GM10248 (cell line): ENCODE results near the gene ROR2.

Experiments
- CTCF ChIA-PET: fragments of 300-600 bp; sonication (Branson Sonifier 250); formaldehyde crosslinking; extraction: SDS; loops from one replicate; lab custom pipeline; 2021; ENCODE audit warnings: antibody characterized with exemption; lab: Yijun Ruan, JAX
- POLR2A ChIA-PET: fragments of 350-650 bp; sonication (Branson Sonifier 250); formaldehyde crosslinking; extraction: SDS; loops from one replicate; lab custom pipeline; 2020; ENCODE audit warnings: antibody characterized with exemption; lab: Yijun Ruan, JAX
- DNase-seq: peaks from one replicate; pipeline ENCODE4 v3.0.0; 2012; ENCODE audit errors: extremely low spot score
- TF ChIP-seq, protein P1 (sequence below): IDR thresholded peaks from 2 replicates; pipeline ENCODE4 v1.5.1; 2012; ENCODE audit warnings: mild to moderate bottlenecking, low read depth; ENCODE audit errors: extremely low read depth, missing control alignments, control extremely low read depth

Gene ROR2

DNA sequence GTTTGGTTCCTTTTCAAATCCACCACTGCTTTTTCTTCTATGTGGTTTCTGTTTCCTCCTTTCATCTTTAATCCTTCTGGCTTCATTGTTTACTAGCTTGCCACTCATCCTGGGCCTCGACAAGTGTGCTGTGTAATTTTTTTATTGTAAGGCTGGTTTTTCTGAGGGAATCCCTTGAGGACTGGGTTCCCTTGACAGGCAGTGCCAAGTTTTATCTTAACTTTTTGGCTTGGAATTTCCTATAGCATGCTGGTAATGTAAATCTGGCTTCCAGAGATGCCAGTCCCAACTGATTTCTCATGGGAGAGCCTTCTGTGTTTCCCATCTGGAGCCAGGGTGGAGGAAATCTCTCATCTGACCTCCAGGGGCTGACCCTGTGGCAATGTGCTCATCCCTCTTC lies 184.7 kb downstream of the ROR2 start:
- TF ChIP-seq, protein P1, sequence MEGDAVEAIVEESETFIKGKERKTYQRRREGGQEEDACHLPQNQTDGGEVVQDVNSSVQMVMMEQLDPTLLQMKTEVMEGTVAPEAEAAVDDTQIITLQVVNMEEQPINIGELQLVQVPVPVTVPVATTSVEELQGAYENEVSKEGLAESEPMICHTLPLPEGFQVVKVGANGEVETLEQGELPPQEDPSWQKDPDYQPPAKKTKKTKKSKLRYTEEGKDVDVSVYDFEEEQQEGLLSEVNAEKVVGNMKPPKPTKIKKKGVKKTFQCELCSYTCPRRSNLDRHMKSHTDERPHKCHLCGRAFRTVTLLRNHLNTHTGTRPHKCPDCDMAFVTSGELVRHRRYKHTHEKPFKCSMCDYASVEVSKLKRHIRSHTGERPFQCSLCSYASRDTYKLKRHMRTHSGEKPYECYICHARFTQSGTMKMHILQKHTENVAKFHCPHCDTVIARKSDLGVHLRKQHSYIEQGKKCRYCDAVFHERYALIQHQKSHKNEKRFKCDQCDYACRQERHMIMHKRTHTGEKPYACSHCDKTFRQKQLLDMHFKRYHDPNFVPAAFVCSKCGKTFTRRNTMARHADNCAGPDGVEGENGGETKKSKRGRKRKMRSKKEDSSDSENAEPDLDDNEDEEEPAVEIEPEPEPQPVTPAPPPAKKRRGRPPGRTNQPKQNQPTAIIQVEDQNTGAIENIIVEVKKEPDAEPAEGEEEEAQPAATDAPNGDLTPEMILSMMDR = no peak

DNA sequence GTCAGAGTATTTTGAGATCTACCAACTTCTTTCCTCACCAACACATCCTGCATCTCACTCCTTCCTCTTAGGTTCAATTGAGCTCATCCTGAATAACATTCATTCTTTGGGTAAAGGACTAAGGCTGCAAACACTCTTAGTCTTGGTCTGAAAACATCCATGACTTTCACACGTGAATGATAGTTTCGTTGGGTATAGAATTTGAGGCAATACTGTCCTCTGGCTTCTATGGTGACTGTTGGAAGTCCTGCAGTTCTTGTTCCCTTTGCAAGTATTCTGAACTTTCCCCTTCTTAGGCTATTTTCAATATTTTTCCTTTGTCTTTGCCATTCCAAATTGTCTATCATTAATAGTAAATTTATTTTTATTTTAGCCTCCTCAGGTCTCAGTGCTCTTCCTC lies 185.4 kb downstream of the ROR2 start:
- ChIA-PET POLR2A (no interaction called here), CTCF (interaction anchor here (1.2 to 1.6 kb wide), 3 partner anchors 10 to 30 kb away, joined by 4 to 5 read pairs (median 5); no protein-coding TSS in a partner anchor)
- no peak for DNase-seq
- TF ChIP-seq, protein P1 = no peak

More for the DNA sequence above, 184.7 kb downstream of the ROR2 start:
- CTCF ChIA-PET = interaction anchor here (1.2 to 1.6 kb wide), 3 partner anchors 9 to 31 kb away, joined by 4 to 5 read pairs (median 5); no protein-coding TSS in a partner anchor
- POLR2A ChIA-PET = no interaction called here
- no peak for DNase-seq

DNA sequence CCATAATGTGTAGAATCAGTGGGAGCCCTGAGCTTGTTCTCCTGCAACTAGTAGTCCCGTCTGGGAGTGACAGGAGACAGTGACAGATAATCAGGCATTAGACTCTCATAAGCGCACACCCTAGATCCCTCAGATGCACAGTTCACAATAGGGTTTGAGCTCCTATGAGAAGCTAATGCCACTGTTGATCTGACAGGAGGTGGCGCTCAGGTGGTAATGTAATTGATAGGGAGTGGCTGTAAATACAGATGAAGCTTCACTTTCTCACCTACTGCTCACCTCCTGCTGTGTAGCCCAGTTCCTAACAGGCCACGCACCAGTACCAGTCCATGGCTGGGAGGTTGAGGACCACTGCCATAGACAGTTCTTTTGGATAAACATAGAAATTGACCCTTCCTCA lies 188.7 kb downstream of the ROR2 start:
- ChIA-PET POLR2A (no interaction called here), CTCF (interaction anchor here (1.3 kb wide), 1 partner anchor 10 kb away, joined by 5 read pairs; no protein-coding TSS in a partner anchor)
- no peak for DNase-seq
- TF ChIP-seq, protein P1 = no peak

DNA sequence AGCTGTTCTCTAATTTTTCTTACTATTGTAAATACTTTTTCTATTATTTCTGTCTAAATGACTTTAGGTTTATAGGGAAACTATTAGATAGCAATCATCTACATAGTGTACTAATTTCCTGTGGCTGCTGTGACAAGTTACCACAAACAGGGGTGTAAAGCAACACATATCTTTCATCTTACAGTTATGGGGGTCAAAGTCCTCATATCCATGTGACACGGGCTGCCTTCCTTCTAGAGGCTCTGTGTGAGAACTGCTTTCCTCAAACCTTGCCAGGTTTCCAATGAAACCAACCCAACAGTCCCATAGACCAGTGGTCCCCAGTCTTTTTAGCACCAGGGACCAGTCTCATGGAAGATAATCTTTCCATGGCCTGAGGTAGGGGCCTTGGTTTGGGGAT lies 189.1 kb downstream of the ROR2 start:
- ChIA-PET POLR2A (no interaction called here), CTCF (interaction anchor here (1.2 kb wide), 1 partner anchor 11 kb away, joined by 3 read pairs; no protein-coding TSS in a partner anchor)
- TF ChIP-seq, protein P1 = no peak
- DNase-seq = no peak

DNA sequence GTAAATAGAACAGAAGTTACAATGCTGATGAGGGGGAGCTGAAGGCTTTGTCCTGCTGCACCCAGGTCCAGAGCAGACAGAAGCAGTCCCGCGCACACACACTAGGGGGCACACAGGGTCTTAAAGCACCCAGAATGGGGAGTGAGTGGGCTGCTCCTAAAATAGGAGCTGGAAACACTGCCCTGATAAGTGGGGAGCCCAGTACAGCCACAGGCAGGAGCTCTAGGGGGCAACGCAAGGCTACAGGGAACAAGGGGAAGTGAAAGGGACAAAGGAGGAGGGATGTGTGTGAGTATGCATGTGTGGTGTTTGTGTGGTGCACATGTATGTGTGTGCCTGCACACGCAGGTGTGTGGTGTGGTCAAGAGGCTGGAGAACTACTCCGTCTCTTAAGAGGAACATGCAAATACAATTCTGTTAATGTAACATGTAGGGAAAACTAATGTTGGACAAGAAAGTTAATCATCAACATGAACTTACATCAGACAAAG lies 191.5 kb downstream of the ROR2 start:
- TF ChIP-seq, protein P1 = peak; percentile 49
- DNase-seq = peak; percentile 65
- POLR2A ChIA-PET = no interaction called here
- CTCF ChIA-PET = interaction anchor here (0.9 to 2.0 kb wide), 16 partner anchors 8 to 282 kb away, joined by 3 to 11 read pairs (median 4); partner anchors contain the start of gene ROR2

DNA sequence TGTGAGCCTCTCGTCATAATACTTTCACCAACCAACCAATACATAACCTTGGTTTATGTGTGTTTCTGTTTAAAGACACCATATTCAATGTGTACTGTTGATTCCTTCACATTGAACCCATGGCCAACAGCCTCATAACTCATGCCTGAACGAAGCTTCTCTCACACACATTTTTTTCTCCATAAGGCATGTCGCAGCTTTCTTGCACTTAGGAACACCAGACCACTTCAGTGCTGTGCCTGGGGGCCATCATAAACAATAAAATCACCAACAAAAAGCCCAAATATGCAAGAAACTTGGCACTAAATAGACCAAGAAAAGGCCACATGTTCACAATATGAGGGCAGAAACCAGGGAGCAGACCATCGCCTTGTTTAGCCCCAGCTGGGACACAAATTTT lies 192.2 kb downstream of the ROR2 start:
- ChIA-PET POLR2A (no interaction called here), CTCF (interaction anchor here (0.9 to 2.0 kb wide), 16 partner anchors 9 to 281 kb away, joined by 3 to 11 read pairs (median 4); partner anchors contain the start of gene ROR2)
- no peak for DNase-seq
- TF ChIP-seq, protein P1 = no peak
